Progenitor cell of endocrine pancreas (in vitro differentiated cells): ENCODE data around the gene MINDY3. TPM values are rescaled to one million over a fixed set of nuclear protein-coding genes. Genes with fewer than 3 reads are reported as not detected.
"Not testable (repeated sequence)": the region's sequence is repeated elsewhere in the genome, so short reads cannot be mapped to it uniquely, and the experiment has no call there.

Source experiments
- DNase-seq: peaks from one replicate; pipeline ENCODE4 v3.0.0; 2021; ENCODE audit warnings: low spot score; ENCODE audit not compliant: unreplicated experiment
- H3K27ac Mint-ChIP-seq: 2 replicates; pipeline ENCODE4 v1.8.0; 2021; ENCODE audit warnings: mild to moderate bottlenecking, moderate library complexity, mixed read lengths
- H3K27me3 Mint-ChIP-seq: 2 replicates; pipeline ENCODE4 v1.8.0; 2021; ENCODE audit warnings: mixed read lengths
- H3K36me3 Mint-ChIP-seq: 2 replicates; pipeline ENCODE4 v1.8.0; 2022; ENCODE audit warnings: mixed read lengths; ENCODE audit not compliant: insufficient read depth
- H3K4me1 Mint-ChIP-seq: 2 replicates; pipeline ENCODE4 v1.8.0; 2021; ENCODE audit warnings: low read depth, mixed read lengths
- H3K4me3 Mint-ChIP-seq: 2 replicates; pipeline ENCODE4 v1.8.0; 2021; ENCODE audit warnings: low read depth, mild to moderate bottlenecking, moderate library complexity, mixed read lengths
- H3K9me3 Mint-ChIP-seq: 2 replicates; pipeline ENCODE4 v1.8.0; 2021; ENCODE audit warnings: low read depth, mixed read lengths
- CTCF ChIP-seq: fragments of 200-600 bp; sonication (generic); IDR thresholded peaks from one replicate; pipeline ENCODE4 v1.5.0; 2021; ENCODE audit warnings: antibody characterized with exemption, mild to moderate bottlenecking; ENCODE audit not compliant: unreplicated experiment
- total RNA-seq: library from RNA; stranded (reverse); gene quantifications from 2 replicates; pipeline ENCODE4 v1.2.1, GENCODE V29; 2021

The MINDY3 gene
- total RNA-seq, 1 donor from 2014 or later = 26.2 TPM

GRCh38 chr10:15856328-15857015 lies 3.8 kb downstream of the MINDY3 start:
- no peak for TF ChIP-seq CTCF
- no peak overlapping the region for H3K4me3 Mint-ChIP-seq
- no peak for DNase-seq
- no peaks in the 10 kb centered on the region for H3K27me3 Mint-ChIP-seq
- H3K27ac Mint-ChIP-seq = no peak overlapping the region
- H3K9me3 Mint-ChIP-seq = peaks cover 9% of the 10 kb centered on the region
- peaks cover 16% of the 10 kb centered on the region for H3K4me1 Mint-ChIP-seq
- peaks cover 12% of the 10 kb centered on the region for H3K36me3 Mint-ChIP-seq

GRCh38 chr10:15853800-15854199 lies 6.5 kb downstream of the MINDY3 start:
- Mint-ChIP-seq H3K9me3 (peaks cover 21% of the 10 kb centered on the region), H3K4me1 (peaks cover 9% of the 10 kb centered on the region), H3K27ac (no peak overlapping the region), H3K27me3 (no peaks in the 10 kb centered on the region), H3K4me3 (no peak overlapping the region), H3K36me3 (peaks cover 23% of the 10 kb centered on the region)
- no peak for TF ChIP-seq CTCF
- DNase-seq = no peak

GRCh38 chr10:15852111-15852557 lies 8.2 kb downstream of the MINDY3 start:
- Mint-ChIP-seq H3K27ac (no peak overlapping the region), H3K4me1 (peaks cover 5% of the 10 kb centered on the region), H3K4me3 (no peak overlapping the region), H3K9me3 (peaks cover 21% of the 10 kb centered on the region), H3K36me3 (peaks cover 27% of the 10 kb centered on the region), H3K27me3 (no peaks in the 10 kb centered on the region)
- no peak for TF ChIP-seq CTCF
- DNase-seq = no peak

GRCh38 chr10:15850337-15850978 lies 9.8 kb downstream of the MINDY3 start:
- DNase-seq, H3K27ac Mint-ChIP-seq, H3K27me3 Mint-ChIP-seq, H3K4me3 Mint-ChIP-seq, H3K4me1 Mint-ChIP-seq: not testable (repeated sequence)
- Mint-ChIP-seq H3K9me3 (peaks cover 21% of the 10 kb centered on the region), H3K36me3 (peaks cover 27% of the 10 kb centered on the region)

GRCh38 chr10:15849316-15849715 lies 11.0 kb downstream of the MINDY3 start:
- DNase-seq = no peak

More at GRCh38 chr10:15849316-15849715, 11.0 kb downstream of the MINDY3 start:
- Mint-ChIP-seq H3K4me3 (no peak overlapping the region), H3K9me3 (peaks cover 21% of the 10 kb centered on the region), H3K4me1 (no peaks in the 10 kb centered on the region), H3K27ac (no peak overlapping the region), H3K36me3 (peaks cover 27% of the 10 kb centered on the region), H3K27me3 (no peaks in the 10 kb centered on the region)
- no peak for TF ChIP-seq CTCF
